SU-DHL-6 (cell line): ENCODE results near the gene NUP210.
"Not testable (repeated sequence)": the region's sequence is repeated elsewhere in the genome, so short reads cannot be mapped to it uniquely, and the experiment has no call there.

ENCODE experiments used
- H2AFZ ChIP-seq: fragments of 200-600 bp; sonication (generic); 2 replicates; pipeline ENCODE4 v1.6.1; 2014; ENCODE audit warnings: low read depth, mild to moderate bottlenecking, moderate library complexity, mixed read lengths, antibody characterized with exemption, low read length; ENCODE audit not compliant: severe bottlenecking
- H3F3A ChIP-seq: fragments of 200-600 bp; shearing (Covaris generic); 2 replicates; pipeline ENCODE4 v1.6.0; 2016; ENCODE audit warnings: antibody characterized with exemption, mild to moderate bottlenecking; ENCODE audit not compliant: insufficient read depth
- H3K27ac ChIP-seq: fragments of 200-600 bp; sonication (generic); 2 replicates; pipeline ENCODE4 v1.5.1; 2016; ENCODE audit warnings: low read depth, mild to moderate bottlenecking, low read length, moderate library complexity, mixed read lengths
- H3K27me3 ChIP-seq: fragments of 200-600 bp; sonication (generic), shearing (Covaris generic); 2 replicates; pipeline ENCODE4 v1.6.0; 2014; ENCODE audit warnings: mild to moderate bottlenecking, low read length
- H3K36me3 ChIP-seq: fragments of 200-600 bp; sonication (generic); 2 replicates; pipeline ENCODE4 v1.6.1; 2014; ENCODE audit warnings: mild to moderate bottlenecking, low read length, mixed read lengths
- H3K4me2 ChIP-seq: fragments of 300-600, 200-600 bp; shearing (Covaris generic), sonication (generic); 2 replicates; pipeline ENCODE4 v1.6.0; 2014; ENCODE audit warnings: low read length, low read depth, mild to moderate bottlenecking; ENCODE audit not compliant: poor library complexity, severe bottlenecking
- H3K4me3 ChIP-seq: fragments of 200-600 bp; sonication (generic); 2 replicates; pipeline ENCODE4 v1.5.1; 2014; ENCODE audit warnings: antibody characterized with exemption, low read length, mild to moderate bottlenecking, mixed read lengths; ENCODE audit not compliant: insufficient read depth, poor library complexity, severe bottlenecking
- H3K79me2 ChIP-seq: fragments of 200-600 bp; sonication (generic); 2 replicates; pipeline ENCODE4 v1.6.1; 2014; ENCODE audit warnings: mild to moderate bottlenecking, low read length, moderate library complexity; ENCODE audit not compliant: insufficient read depth
- H3K9ac ChIP-seq: fragments of 200-600 bp; sonication (generic); 2 replicates; pipeline ENCODE4 v1.7.0; 2014; ENCODE audit warnings: mild to moderate bottlenecking, low read length
- H3K9me2 ChIP-seq: fragments of 200-600 bp; sonication (generic); replicated peaks from 2 replicates; pipeline ENCODE4 v1.6.1; 2014; ENCODE audit warnings: low read length; ENCODE audit not compliant: insufficient read depth
- H3K9me3 ChIP-seq: fragments of 200-600 bp; sonication (generic); 2 replicates; pipeline ENCODE4 v1.6.1; 2014; ENCODE audit warnings: low read length, mixed read lengths; ENCODE audit not compliant: insufficient read depth
- H4K20me1 ChIP-seq: fragments of 200-600 bp; sonication (generic); 2 replicates; pipeline ENCODE4 v1.6.1; 2014; ENCODE audit warnings: low read depth, mild to moderate bottlenecking, antibody characterized with exemption, low read length, moderate library complexity, mixed read lengths
- CTCF ChIP-seq: fragments of 200-600 bp; sonication (generic); IDR thresholded peaks from one replicate; pipeline ENCODE4 v1.5.1; 2017; ENCODE audit warnings: antibody characterized with exemption, mild to moderate bottlenecking, low read length, moderate library complexity; ENCODE audit not compliant: insufficient read depth, poor library complexity, severe bottlenecking
- EZH2phosphoT487 ChIP-seq: fragments of 200-600 bp; sonication (generic), shearing (Covaris generic); conservative IDR thresholded peaks from 2 replicates; pipeline ENCODE4 v1.6.1; 2018; ENCODE audit warnings: mild to moderate bottlenecking, antibody characterized with exemption, low read length, moderate library complexity, mixed read lengths

Gene NUP210

GRCh38 chr3:13380971-13381370 is 39.2 kb downstream of the NUP210 start:
- Histone ChIP-seq H3K27me3 (no peaks in the 10 kb centered on the region), H3K4me3 (no peak overlapping the region), H3K4me2 (no peak overlapping the region), H3F3A (no peaks in the 10 kb centered on the region), H3K27ac (no peak overlapping the region), H2AFZ (no peak overlapping the region), H3K9me2 (no peaks in the 10 kb centered on the region), H3K79me2 (no peaks in the 10 kb centered on the region), H4K20me1 (no peaks in the 10 kb centered on the region; the same call in 1 of the 2 replicates), H3K9me3 (no peaks in the 10 kb centered on the region), H3K9ac (no peak overlapping the region), H3K36me3 (peaks cover 34% of the 10 kb centered on the region)
- TF ChIP-seq EZH2phosphoT487 (no peak), CTCF (no peak)

- Histone ChIP-seq H3K9me3 (no peaks in the 10 kb centered on the region), H3K4me2 (no peak overlapping the region), H3K36me3 (peaks cover 17% of the 10 kb centered on the region; the same call in 1 of the 2 replicates), H3K9ac (no peak overlapping the region), H3K4me3 (no peak overlapping the region), H3K9me2 (no peaks in the 10 kb centered on the region), H3K27me3 (no peaks in the 10 kb centered on the region), H3K79me2 (no peaks in the 10 kb centered on the region), H3F3A (no peaks in the 10 kb centered on the region), H3K27ac (no peak overlapping the region), H4K20me1 (no peaks in the 10 kb centered on the region), H2AFZ (no peak overlapping the region)
- TF ChIP-seq EZH2phosphoT487 = no peak
- TF ChIP-seq CTCF = no peak
These were observed 40.8 kb downstream of the NUP210 start for GRCh38 chr3:13379201-13379830.

- H3K27me3 ChIP-seq = no peaks in the 10 kb centered on the region
- no peaks in the 10 kb centered on the region for H3K9me2 ChIP-seq
These were observed 42.0 kb downstream of the NUP210 start for GRCh38 chr3:13378155-13378554.

GRCh38 chr3:13377741-13378140 is 42.4 kb downstream of the NUP210 start:
- H3K79me2 ChIP-seq, H3K9me2 ChIP-seq, H3K9ac ChIP-seq, H3K27me3 ChIP-seq, H3K27ac ChIP-seq, H3K4me2 ChIP-seq, H4K20me1 ChIP-seq, H3K4me3 ChIP-seq, H2AFZ ChIP-seq, H3K9me3 ChIP-seq, H3F3A ChIP-seq: not testable (repeated sequence)
- H3K36me3 ChIP-seq = peaks cover 15% of the 10 kb centered on the region; the same call in 1 of the 2 replicates

More at GRCh38 chr3:13378155-13378554, 42.0 kb downstream of the NUP210 start:
- no peaks in the 10 kb centered on the region for H3K9me3 ChIP-seq
- H3K4me3 ChIP-seq = no peak overlapping the region
- H3K4me2 ChIP-seq = no peak overlapping the region
- H3K79me2 ChIP-seq = no peaks in the 10 kb centered on the region
- peaks cover 15% of the 10 kb centered on the region; the same call in 1 of the 2 replicates for H3K36me3 ChIP-seq
- no peaks in the 10 kb centered on the region for H3F3A ChIP-seq
- H3K27ac ChIP-seq = no peak overlapping the region
- TF ChIP-seq CTCF (no peak), EZH2phosphoT487 (no peak)
- H4K20me1 ChIP-seq = no peaks in the 10 kb centered on the region
- H3K9ac ChIP-seq = no peak overlapping the region
- H2AFZ ChIP-seq = no peak overlapping the region
